A549 (cell line): ENCODE data around the gene SPATA9. TPM values are rescaled to one million over a fixed set of nuclear protein-coding genes. Genes with fewer than 3 reads are reported as not detected.

Experiments
- ATAC-seq, 2 experiments: fragments of 200-7000 bp in 1 of 2; fragments of >200 bp in 1 of 2; cut with Nextera tagmentation in 1 of 2; cut with Tn5 transposase in 1 of 2; 3 replicates each; pipeline versions ENCODE4 v1.8.0 to v1.9.1; 2018 to 2020; ENCODE audit warnings: mild to moderate bottlenecking in 1 of 2, moderate library complexity in 1 of 2
- CTCF ChIA-PET: fragments of 300-600 bp; sonication (Branson Sonifier 250); formaldehyde crosslinking; extraction: SDS; loops from one replicate; lab custom pipeline; 2021; ENCODE audit warnings: antibody characterized with exemption, inconsistent platforms; lab: Yijun Ruan, JAX
- POLR2A ChIA-PET: fragments of 350-600 bp; formaldehyde crosslinking; extraction: SDS; loops from one replicate; lab custom pipeline; 2021; ENCODE audit warnings: antibody characterized with exemption, inconsistent platforms; lab: Yijun Ruan, JAX
- DNase-seq, 2 experiments: peaks; one replicate each; pipeline versions ENCODE4 v3.0.0 to v3.0.0-alpha.2; 2011 to 2016; ENCODE audit warnings: low read depth in 1 of 2, low spot score in 1 of 2
- FAIRE-seq: peaks from 2 replicates; lab custom pipeline; 2011; peaks lifted over from hg19 to GRCh38; lab: Jason Lieb, UNC
- H3K27ac ChIP-seq, 2 experiments: fragments of >200 bp; sonication (Bioruptor Twin); formaldehyde crosslinking; 3 replicates each; pipeline ENCODE4 v1.5.1; 2016 to 2017
- H3K4me1 ChIP-seq: fragments of >200 bp; sonication (Bioruptor Twin); formaldehyde crosslinking; 3 replicates; pipeline ENCODE4 v1.6.1; 2016
- H3K4me2 ChIP-seq: fragments of >200 bp; sonication (Bioruptor Twin); formaldehyde crosslinking; 3 replicates; pipeline ENCODE4 v1.6.1; 2016
- H3K4me3 ChIP-seq: fragments of >200 bp; sonication (Bioruptor Twin); formaldehyde crosslinking; 3 replicates; pipeline ENCODE4 v1.5.1; 2016
- H3K9me3 ChIP-seq: fragments of >200 bp; sonication (Bioruptor Twin); formaldehyde crosslinking; 3 replicates; pipeline ENCODE4 v1.6.1; 2016
- BHLHE40 ChIP-seq: IDR thresholded peaks from 2 replicates; pipeline ENCODE4 v1.6.1; 2012; ENCODE audit warnings: low read depth, low read length, inconsistent platforms
- CHD2 ChIP-seq: fragments of 150-350 bp; IDR thresholded peaks from 2 replicates; pipeline ENCODE4 v1.6.1; 2014; ENCODE audit warnings: low read length; ENCODE audit not compliant: partially characterized antibody
- EHF ChIP-seq: fragments of 250-450 bp; sonication (Bioruptor Pico); IDR thresholded peaks from 2 replicates; pipeline ENCODE4 v1.5.0; 2020; ENCODE audit warnings: mild to moderate bottlenecking
- EP300 ChIP-seq, 2 experiments: fragments of >200 bp; sonication (Bioruptor Twin); formaldehyde crosslinking; IDR thresholded peaks; 2 replicates in 1 of 2; 3 replicates in 1 of 2; pipeline ENCODE4 v1.6.1; 2016 to 2017
- ESRRA ChIP-seq: fragments of 150-350 bp; IDR thresholded peaks from 2 replicates; pipeline ENCODE4 v1.6.1; 2014; ENCODE audit warnings: mild to moderate bottlenecking, low read length, borderline replicate concordance
- HOXA7 ChIP-seq: fragments of 250-450 bp; sonication (Bioruptor Pico); IDR thresholded peaks from 2 replicates; pipeline ENCODE4 v1.5.0; 2020; ENCODE audit warnings: mild to moderate bottlenecking, moderate library complexity
- HOXB13 ChIP-seq: fragments of 250-450 bp; sonication (Bioruptor Pico); IDR thresholded peaks from 2 replicates; pipeline ENCODE4 v1.5.0; 2020; ENCODE audit warnings: low read depth, mild to moderate bottlenecking, moderate library complexity
- HOXB5 ChIP-seq: fragments of 250-450 bp; sonication (Bioruptor Pico); IDR thresholded peaks from 2 replicates; pipeline ENCODE4 v1.5.0; 2020; ENCODE audit warnings: mild to moderate bottlenecking, moderate library complexity
- JUNB ChIP-seq: fragments of >200 bp; sonication (Bioruptor Twin); formaldehyde crosslinking; IDR thresholded peaks from 2 replicates; pipeline ENCODE4 v1.6.1; 2016
- KDM5A ChIP-seq: fragments of 200-600 bp; sonication (generic); IDR thresholded peaks from 2 replicates; pipeline ENCODE4 v1.6.1; 2016; ENCODE audit warnings: antibody characterized with exemption, mild to moderate bottlenecking
- MAFK ChIP-seq: fragments of 450-650 bp; IDR thresholded peaks from 2 replicates; pipeline ENCODE4 v1.6.1; 2014; ENCODE audit not compliant: partially characterized antibody
- MYC ChIP-seq: IDR thresholded peaks from 2 replicates; pipeline ENCODE4 v1.6.1; 2012; ENCODE audit warnings: mild to moderate bottlenecking, inconsistent platforms, low read length, improper control_type of control experiment, borderline replicate concordance
- NFE2L2 ChIP-seq: fragments of 150-350 bp; conservative IDR thresholded peaks from 2 replicates; pipeline ENCODE4 v1.6.1; 2014; ENCODE audit warnings: low read length
- NPAS2 ChIP-seq: fragments of 250-450 bp; sonication (Bioruptor Pico); IDR thresholded peaks from 2 replicates; pipeline ENCODE4 v1.8.0; 2022; ENCODE audit warnings: mild to moderate bottlenecking, moderate library complexity, borderline replicate concordance
- POLR2AphosphoS2 ChIP-seq: conservative IDR thresholded peaks from 2 replicates; pipeline ENCODE4 v1.6.1; 2012; ENCODE audit warnings: low read length, improper control_type of control experiment, inconsistent platforms
- RCOR1 ChIP-seq: fragments of 150-350 bp; IDR thresholded peaks from 2 replicates; pipeline ENCODE4 v1.6.1; 2014; ENCODE audit warnings: antibody characterized with exemption, low read length, low read depth
- RNF2 ChIP-seq: fragments of 200-600 bp; sonication (generic); IDR thresholded peaks from 2 replicates; pipeline ENCODE4 v1.6.1; 2016; ENCODE audit warnings: low read depth, mild to moderate bottlenecking, antibody characterized with exemption, moderate library complexity, borderline replicate concordance
- SMC3 ChIP-seq: fragments of >200 bp; sonication (Bioruptor Twin); formaldehyde crosslinking; IDR thresholded peaks from 3 replicates; pipeline ENCODE4 v1.6.1; 2018; ENCODE audit warnings: inconsistent platforms
- SREBF2 ChIP-seq: fragments of 450-650 bp; IDR thresholded peaks from 2 replicates; pipeline ENCODE4 v1.6.1; 2014; ENCODE audit warnings: mild to moderate bottlenecking, moderate library complexity
- ZFP36 ChIP-seq: fragments of 450-650 bp; IDR thresholded peaks from 2 replicates; pipeline ENCODE4 v1.6.1; 2014; ENCODE audit warnings: borderline replicate concordance; ENCODE audit not compliant: partially characterized antibody
- WGBS: methylation state at CpG from one replicate; pipeline ENCODE4 v1.1.6; 2017; ENCODE audit errors: missing lambda C conversion rate; 5-methylcytosine and 5-hydroxymethylcytosine counted together
- polyA plus RNA-seq, 4 experiments: library from polyadenylated mRNA; depleted of rRNA in 3 of 4; stranded (reverse); fragments of >200 nt; fragmentation: RNase III in 1 of 4; extraction: RNeasy Plus Mini Kit Qiagen cat#74134 plus additional on column Dnase treatment in 1 of 4; gene quantifications; 2 replicates in 3 of 4; 3 replicates in 1 of 4; pipeline ENCODE4 v1.2.3, GENCODE V29; 2011 to 2017
- TF ChIP-seq, protein P1 (sequence below): fragments of 250-450 bp; sonication (Bioruptor Pico); IDR thresholded peaks from 2 replicates; pipeline ENCODE4 v1.5.0; 2021; ENCODE audit warnings: mild to moderate bottlenecking, moderate library complexity, borderline replicate concordance
- TF ChIP-seq, protein P2 (sequence below): fragments of 450-650 bp; IDR thresholded peaks from 2 replicates; pipeline ENCODE4 v1.6.1; 2014; ENCODE audit warnings: antibody characterized with exemption
- TF ChIP-seq, protein P3 (sequence below): fragments of 150-350 bp; IDR thresholded peaks from 2 replicates; pipeline ENCODE4 v1.6.1; 2014; ENCODE audit warnings: low read depth, mild to moderate bottlenecking, low read length
- TF ChIP-seq, protein P4 (sequence below): fragments of >200 bp; sonication (Bioruptor Twin); formaldehyde crosslinking; IDR thresholded peaks from 3 replicates; pipeline ENCODE4 v1.6.1; 2016
- TF ChIP-seq, protein P5 (sequence below): IDR thresholded peaks from 2 replicates; pipeline ENCODE4 v1.6.1; 2012
- TF ChIP-seq, protein P6 (sequence below): IDR thresholded peaks from 2 replicates; pipeline ENCODE4 v1.6.1; 2012
- TF ChIP-seq, protein P7 (sequence below): fragments of 200-600 bp; sonication (generic); IDR thresholded peaks from 2 replicates; pipeline ENCODE4 v1.6.1; 2016; ENCODE audit warnings: antibody characterized with exemption, mild to moderate bottlenecking, moderate library complexity

The SPATA9 gene
- polyA plus RNA-seq, 2 of the 4 experiments (the other 2 are of a cell fraction) = 0.16 TPM; not detected in 1

DNA sequence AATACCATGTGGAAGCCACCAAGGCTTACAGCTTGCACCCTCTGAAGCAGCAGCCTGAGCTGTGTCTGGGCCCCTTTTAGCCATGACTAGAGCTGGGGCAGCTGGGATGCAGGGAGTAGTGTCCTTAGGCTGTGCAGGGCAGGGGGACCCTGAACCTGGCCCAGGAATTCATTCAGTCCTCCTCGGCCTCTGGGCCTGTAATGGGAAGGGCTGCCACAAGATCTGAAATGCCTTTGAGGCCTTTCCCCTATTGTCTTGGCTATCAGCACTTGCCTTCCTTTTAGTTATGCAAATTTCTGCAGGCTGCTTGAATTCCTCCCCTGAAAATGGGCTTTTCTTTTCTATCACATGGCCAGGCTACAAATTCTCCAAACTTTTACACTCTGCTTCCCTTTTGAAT lies 53.9 kb downstream of the SPATA9 start:
- H3K9me3 ChIP-seq = no peaks in the 10 kb centered on the region
- no peak overlapping the region for H3K4me2 ChIP-seq
- no peak overlapping the region for H3K4me3 ChIP-seq
- DNase-seq = no peak
- POLR2A ChIA-PET = no interaction called here
- 59% methylated on average over 1 of the region's 1 CpG for WGBS
- no peak for FAIRE-seq
- ATAC-seq = no peak
- H3K27ac ChIP-seq = no peak overlapping the region
- peaks cover 14% of the 10 kb centered on the region; the same call in 2 of the 3 replicates for H3K4me1 ChIP-seq
- CTCF ChIA-PET = interaction anchor here (0.7 kb wide), 1 partner anchor 35 kb away, joined by 3 read pairs; no protein-coding TSS in a partner anchor
- TF ChIP-seq BHLHE40 (no peak), POLR2AphosphoS2 (no peak), RCOR1 (no peak), JUNB (no peak), ESRRA (no peak), NFE2L2 (no peak), RNF2 (no peak), SREBF2 (no peak), EP300 (IDR thresholded peaks at IDR 0.05) (no peak), EHF (CRISPR knock-in tag) (no peak), MYC (no peak), HOXB5 (CRISPR knock-in tag) (no peak), MAFK (no peak), ZFP36 (no peak)
- TF ChIP-seq, protein P1, sequence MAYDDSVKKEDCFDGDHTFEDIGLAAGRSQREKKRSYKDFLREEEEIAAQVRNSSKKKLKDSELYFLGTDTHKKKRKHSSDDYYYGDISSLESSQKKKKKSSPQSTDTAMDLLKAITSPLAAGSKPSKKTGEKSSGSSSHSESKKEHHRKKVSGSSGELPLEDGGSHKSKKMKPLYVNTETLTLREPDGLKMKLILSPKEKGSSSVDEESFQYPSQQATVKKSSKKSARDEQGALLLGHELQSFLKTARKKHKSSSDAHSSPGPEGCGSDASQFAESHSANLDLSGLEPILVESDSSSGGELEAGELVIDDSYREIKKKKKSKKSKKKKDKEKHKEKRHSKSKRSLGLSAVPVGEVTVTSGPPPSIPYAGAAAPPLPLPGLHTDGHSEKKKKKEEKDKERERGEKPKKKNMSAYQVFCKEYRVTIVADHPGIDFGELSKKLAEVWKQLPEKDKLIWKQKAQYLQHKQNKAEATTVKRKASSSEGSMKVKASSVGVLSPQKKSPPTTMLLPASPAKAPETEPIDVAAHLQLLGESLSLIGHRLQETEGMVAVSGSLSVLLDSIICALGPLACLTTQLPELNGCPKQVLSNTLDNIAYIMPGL (CRISPR knock-in tag) = no peak
- TF ChIP-seq, protein P2, sequence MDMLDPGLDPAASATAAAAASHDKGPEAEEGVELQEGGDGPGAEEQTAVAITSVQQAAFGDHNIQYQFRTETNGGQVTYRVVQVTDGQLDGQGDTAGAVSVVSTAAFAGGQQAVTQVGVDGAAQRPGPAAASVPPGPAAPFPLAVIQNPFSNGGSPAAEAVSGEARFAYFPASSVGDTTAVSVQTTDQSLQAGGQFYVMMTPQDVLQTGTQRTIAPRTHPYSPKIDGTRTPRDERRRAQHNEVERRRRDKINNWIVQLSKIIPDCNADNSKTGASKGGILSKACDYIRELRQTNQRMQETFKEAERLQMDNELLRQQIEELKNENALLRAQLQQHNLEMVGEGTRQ = no peak
- TF ChIP-seq, protein P3, sequence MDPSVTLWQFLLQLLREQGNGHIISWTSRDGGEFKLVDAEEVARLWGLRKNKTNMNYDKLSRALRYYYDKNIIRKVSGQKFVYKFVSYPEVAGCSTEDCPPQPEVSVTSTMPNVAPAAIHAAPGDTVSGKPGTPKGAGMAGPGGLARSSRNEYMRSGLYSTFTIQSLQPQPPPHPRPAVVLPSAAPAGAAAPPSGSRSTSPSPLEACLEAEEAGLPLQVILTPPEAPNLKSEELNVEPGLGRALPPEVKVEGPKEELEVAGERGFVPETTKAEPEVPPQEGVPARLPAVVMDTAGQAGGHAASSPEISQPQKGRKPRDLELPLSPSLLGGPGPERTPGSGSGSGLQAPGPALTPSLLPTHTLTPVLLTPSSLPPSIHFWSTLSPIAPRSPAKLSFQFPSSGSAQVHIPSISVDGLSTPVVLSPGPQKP = no peak
- TF ChIP-seq, protein P4, sequence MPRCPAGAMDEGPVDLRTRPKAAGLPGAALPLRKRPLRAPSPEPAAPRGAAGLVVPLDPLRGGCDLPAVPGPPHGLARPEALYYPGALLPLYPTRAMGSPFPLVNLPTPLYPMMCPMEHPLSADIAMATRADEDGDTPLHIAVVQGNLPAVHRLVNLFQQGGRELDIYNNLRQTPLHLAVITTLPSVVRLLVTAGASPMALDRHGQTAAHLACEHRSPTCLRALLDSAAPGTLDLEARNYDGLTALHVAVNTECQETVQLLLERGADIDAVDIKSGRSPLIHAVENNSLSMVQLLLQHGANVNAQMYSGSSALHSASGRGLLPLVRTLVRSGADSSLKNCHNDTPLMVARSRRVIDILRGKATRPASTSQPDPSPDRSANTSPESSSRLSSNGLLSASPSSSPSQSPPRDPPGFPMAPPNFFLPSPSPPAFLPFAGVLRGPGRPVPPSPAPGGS = no peak

DNA sequence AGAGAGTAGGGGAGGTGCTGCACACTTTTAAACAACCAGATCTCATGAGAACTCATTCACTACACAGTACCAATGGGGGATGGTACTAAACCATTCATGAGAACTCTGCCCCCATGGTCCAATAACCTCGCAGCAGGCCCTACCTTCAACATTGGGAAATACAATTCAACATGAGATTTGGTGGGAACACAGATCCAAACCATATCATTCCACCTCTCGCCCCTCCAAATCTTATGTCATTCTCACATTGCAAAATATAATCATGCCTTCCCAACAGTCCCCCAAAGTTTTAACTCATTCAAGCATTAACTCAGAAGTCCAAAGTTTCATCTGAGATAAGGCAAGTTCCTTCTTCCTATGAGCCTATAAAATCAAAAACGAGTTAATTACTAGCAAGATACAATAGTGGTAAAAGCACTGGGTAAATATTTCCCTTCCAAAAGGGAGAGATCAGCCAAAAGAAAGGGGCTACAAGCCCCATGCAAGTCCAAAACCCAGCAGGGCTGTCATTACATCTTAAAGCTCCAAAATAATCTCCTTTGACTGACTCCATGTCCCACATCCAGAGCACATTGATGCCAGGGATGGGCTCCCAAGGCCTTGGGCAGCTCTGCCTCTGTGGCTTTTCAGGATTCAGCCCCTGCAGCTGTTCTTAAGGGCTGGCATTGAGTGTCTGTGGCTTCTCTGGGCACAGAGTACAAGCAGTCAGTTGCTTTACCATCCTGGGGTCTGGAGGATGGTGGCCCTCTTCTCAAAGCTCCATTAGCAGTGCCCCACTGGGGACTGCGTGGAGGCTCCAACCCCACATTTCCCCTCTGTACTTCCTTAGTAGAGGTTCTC lies 54.6 kb downstream of the SPATA9 start:
- CTCF ChIA-PET = no interaction called here
- Histone ChIP-seq H3K9me3 (no peaks in the 10 kb centered on the region), H3K27ac (no peak overlapping the region), H3K4me1 (peaks cover 14% of the 10 kb centered on the region; the same call in 2 of the 3 replicates), H3K4me3 (no peak overlapping the region), H3K4me2 (no peak overlapping the region)
- POLR2A ChIA-PET = no interaction called here
- no peak for DNase-seq
- no peak for ATAC-seq
- 48% methylated on average over 4 of the region's 4 CpGs for WGBS
- no peak for FAIRE-seq
- no peak for TF ChIP-seq NPAS2 (CRISPR knock-in tag)
- no peak for TF ChIP-seq SMC3
- TF ChIP-seq HOXA7 (CRISPR knock-in tag) = no peak
- TF ChIP-seq HOXB5 (CRISPR knock-in tag) = no peak
- no peak for TF ChIP-seq KDM5A
- no peak for TF ChIP-seq CHD2
- no peak for TF ChIP-seq RCOR1
- TF ChIP-seq, protein P5, sequence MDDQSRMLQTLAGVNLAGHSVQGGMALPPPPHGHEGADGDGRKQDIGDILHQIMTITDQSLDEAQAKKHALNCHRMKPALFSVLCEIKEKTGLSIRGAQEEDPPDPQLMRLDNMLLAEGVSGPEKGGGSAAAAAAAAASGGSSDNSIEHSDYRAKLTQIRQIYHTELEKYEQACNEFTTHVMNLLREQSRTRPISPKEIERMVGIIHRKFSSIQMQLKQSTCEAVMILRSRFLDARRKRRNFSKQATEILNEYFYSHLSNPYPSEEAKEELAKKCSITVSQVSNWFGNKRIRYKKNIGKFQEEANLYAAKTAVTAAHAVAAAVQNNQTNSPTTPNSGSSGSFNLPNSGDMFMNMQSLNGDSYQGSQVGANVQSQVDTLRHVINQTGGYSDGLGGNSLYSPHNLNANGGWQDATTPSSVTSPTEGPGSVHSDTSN = no peak
- TF ChIP-seq, protein P6, sequence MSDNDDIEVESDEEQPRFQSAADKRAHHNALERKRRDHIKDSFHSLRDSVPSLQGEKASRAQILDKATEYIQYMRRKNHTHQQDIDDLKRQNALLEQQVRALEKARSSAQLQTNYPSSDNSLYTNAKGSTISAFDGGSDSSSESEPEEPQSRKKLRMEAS = no peak
- no peak for TF ChIP-seq EP300 (IDR thresholded peaks at IDR 0.05)
- TF ChIP-seq, protein P7, sequence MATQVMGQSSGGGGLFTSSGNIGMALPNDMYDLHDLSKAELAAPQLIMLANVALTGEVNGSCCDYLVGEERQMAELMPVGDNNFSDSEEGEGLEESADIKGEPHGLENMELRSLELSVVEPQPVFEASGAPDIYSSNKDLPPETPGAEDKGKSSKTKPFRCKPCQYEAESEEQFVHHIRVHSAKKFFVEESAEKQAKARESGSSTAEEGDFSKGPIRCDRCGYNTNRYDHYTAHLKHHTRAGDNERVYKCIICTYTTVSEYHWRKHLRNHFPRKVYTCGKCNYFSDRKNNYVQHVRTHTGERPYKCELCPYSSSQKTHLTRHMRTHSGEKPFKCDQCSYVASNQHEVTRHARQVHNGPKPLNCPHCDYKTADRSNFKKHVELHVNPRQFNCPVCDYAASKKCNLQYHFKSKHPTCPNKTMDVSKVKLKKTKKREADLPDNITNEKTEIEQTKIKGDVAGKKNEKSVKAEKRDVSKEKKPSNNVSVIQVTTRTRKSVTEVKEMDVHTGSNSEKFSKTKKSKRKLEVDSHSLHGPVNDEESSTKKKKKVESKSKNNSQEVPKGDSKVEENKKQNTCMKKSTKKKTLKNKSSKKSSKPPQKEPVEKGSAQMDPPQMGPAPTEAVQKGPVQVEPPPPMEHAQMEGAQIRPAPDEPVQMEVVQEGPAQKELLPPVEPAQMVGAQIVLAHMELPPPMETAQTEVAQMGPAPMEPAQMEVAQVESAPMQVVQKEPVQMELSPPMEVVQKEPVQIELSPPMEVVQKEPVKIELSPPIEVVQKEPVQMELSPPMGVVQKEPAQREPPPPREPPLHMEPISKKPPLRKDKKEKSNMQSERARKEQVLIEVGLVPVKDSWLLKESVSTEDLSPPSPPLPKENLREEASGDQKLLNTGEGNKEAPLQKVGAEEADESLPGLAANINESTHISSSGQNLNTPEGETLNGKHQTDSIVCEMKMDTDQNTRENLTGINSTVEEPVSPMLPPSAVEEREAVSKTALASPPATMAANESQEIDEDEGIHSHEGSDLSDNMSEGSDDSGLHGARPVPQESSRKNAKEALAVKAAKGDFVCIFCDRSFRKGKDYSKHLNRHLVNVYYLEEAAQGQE = no peak
- TF ChIP-seq ZFP36 = no peak
- TF ChIP-seq HOXB13 (CRISPR knock-in tag) = no peak
